Testis (tissue), 3 donors: ENCODE results near the gene GTF2A2. TPM values are rescaled to one million over a fixed set of nuclear protein-coding genes. Genes with fewer than 3 reads are reported as not detected.

Experiments used
- DNase-seq: peaks from one replicate; pipeline ENCODE4 v3.0.0-alpha.2; 2019
- H3K27ac ChIP-seq, 2 donors: fragments of 200-600 bp; sonication (generic); one replicate each; pipeline ENCODE4 v1.5.1; 2019
- H3K27me3 ChIP-seq: fragments of 200-600 bp; sonication (generic); one replicate; pipeline ENCODE4 v1.5.1; 2019
- H3K36me3 ChIP-seq: fragments of 200-600 bp; sonication (generic); one replicate; pipeline ENCODE4 v1.5.1; 2017; ENCODE audit warnings: low read depth; ENCODE audit errors: missing control alignments
- H3K4me1 ChIP-seq: fragments of 200-600 bp; sonication (generic); one replicate; pipeline ENCODE4 v1.5.1; 2019
- H3K4me3 ChIP-seq, 2 donors: fragments of 200-600 bp; sonication (generic); one replicate each; pipeline ENCODE4 v1.5.1; 2017 to 2019
- H3K9me3 ChIP-seq: fragments of 200-600 bp; sonication (generic); one replicate; pipeline ENCODE4 v1.5.1; 2017
- CTCF ChIP-seq, 3 experiments: fragments of 450-650 bp in 2 of 3; fragments of 200-600 bp in 1 of 3; sonication (generic) in 1 of 3; IDR thresholded peaks; one replicate each; pipeline ENCODE4 v1.5.1; 2016 to 2019; ENCODE audit warnings: antibody characterized with exemption in 3 of 3, mild to moderate bottlenecking in 2 of 3, moderate library complexity in 1 of 3
- POLR2A ChIP-seq: fragments of 450-650 bp; IDR thresholded peaks from one replicate; pipeline ENCODE4 v1.6.1; 2017; ENCODE audit warnings: antibody characterized with exemption, mild to moderate bottlenecking, moderate library complexity
- WGBS, 2 donors: methylation state at CpG; one replicate each; pipeline ENCODE4 v1.1.5; 2018; 5-methylcytosine and 5-hydroxymethylcytosine counted together
- intact Hi-C: fragments of 100-400 bp; cut with DNase I; formaldehyde crosslinking; loops from one replicate; pipeline ENCODE4 v1.15.1; 2023; ENCODE audit warnings: low total_unique reads
- polyA plus RNA-seq: library from polyadenylated mRNA; stranded (reverse); fragments of 350-450 nt; fragmentation: Illumina TruSeq; extraction: RNeasy Lipid Tissue Mini Kit (QIAGEN cat#74804); gene quantifications from one replicate; pipeline ENCODE4 v1.2.3, GENCODE V29; 2014; ENCODE audit warnings: low read depth, low replicate concordance; ENCODE audit not compliant: insufficient read depth
- total RNA-seq, 2 donors: library from RNA; depleted of rRNA; stranded (reverse); fragments of >200 nt; gene quantifications; one replicate each; pipeline ENCODE4 v1.2.3, GENCODE V29; 2016

GTF2A2 gene
- total and polyA plus RNA-seq, 3 donors from 2014 or later, result 82.9 to 579 (median 120) TPM

GRCh38 chr15:59598461-59598860, 58.9 kb downstream of the GTF2A2 start:
- DNase-seq, result no peak
- intact Hi-C loops, result no loop called here
- Histone ChIP-seq H3K4me3 (no peak overlapping the region), H3K9me3 (no peaks in the 10 kb centered on the region), H3K36me3 (no peaks in the 10 kb centered on the region), H3K4me1 (peaks cover 8% of the 10 kb centered on the region), H3K27ac (no peak overlapping the region), H3K27me3 (no peaks in the 10 kb centered on the region)
- no peak for TF ChIP-seq CTCF (IDR thresholded peaks at IDR 0.05)
- TF ChIP-seq POLR2A, result no peak
- 95 to 98% methylated on average over 2 of the region's 2 CpGs for WGBS, 2 donors

DNA sequence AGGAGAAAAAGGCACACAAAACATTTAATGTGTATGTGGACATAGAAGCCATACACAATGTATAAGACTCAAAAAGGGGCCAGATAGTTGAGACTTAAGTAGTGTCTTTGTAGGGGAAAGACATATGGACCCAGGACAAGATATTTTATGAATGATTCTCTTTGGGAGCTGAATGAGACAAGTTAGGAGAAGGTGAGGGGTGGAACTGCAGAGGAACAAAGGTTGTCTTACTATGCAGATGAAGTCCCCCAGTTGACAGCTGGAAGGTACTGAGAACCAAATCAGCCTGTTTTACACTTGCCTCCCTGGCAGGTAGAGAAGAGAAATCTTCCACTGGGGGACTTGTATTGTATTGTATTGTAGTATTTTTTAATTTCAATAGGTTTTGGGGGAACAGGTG, 60.7 kb downstream of the GTF2A2 start:
- H3K4me3 ChIP-seq, result no peak overlapping the region
- peaks cover 8% of the 10 kb centered on the region for H3K4me1 ChIP-seq
- no peak overlapping the region for H3K27ac ChIP-seq
- DNase-seq, result no peak
- TF ChIP-seq CTCF (IDR thresholded peaks at IDR 0.05), result no peak
- TF ChIP-seq POLR2A, result no peak
- intact Hi-C loops, result no loop called here
- H3K36me3 ChIP-seq, result no peaks in the 10 kb centered on the region
- H3K27me3 ChIP-seq, result no peaks in the 10 kb centered on the region
- no peaks in the 10 kb centered on the region for H3K9me3 ChIP-seq

GRCh38 chr15:59595434-59595915, 61.8 kb downstream of the GTF2A2 start:
- TF ChIP-seq CTCF (IDR thresholded peaks at IDR 0.05) (no peak), POLR2A (no peak)
- Histone ChIP-seq H3K27me3 (no peaks in the 10 kb centered on the region), H3K4me1 (peaks cover 8% of the 10 kb centered on the region), H3K4me3 (no peak overlapping the region), H3K36me3 (no peaks in the 10 kb centered on the region), H3K9me3 (no peaks in the 10 kb centered on the region), H3K27ac (no peak overlapping the region)
- no peak for DNase-seq
- 83 to 87% methylated on average over 7 of the region's 7 CpGs for WGBS, 2 donors
- intact Hi-C loops, result no loop called here

DNA sequence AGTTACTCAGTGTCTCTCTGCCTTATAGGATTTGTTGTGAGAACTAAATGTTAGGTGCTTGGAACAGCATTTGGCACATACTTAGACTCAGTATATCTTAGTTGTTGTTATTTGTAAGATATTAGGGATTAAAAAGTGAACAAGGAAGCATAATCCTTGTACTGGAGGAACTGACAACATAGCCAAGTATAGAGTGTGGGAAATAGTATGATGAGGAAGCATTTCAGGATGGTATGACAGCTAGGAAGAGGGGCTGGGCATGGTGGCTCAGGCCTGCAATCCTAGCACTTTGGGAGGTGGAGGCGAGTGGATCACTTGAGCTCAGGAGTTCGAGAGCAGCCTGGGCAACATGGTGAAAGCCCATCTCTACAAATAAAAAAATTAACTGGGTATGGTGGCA, 62.3 kb downstream of the GTF2A2 start:
- peaks cover 8% of the 10 kb centered on the region for H3K4me1 ChIP-seq
- no peak overlapping the region for H3K4me3 ChIP-seq
- no peaks in the 10 kb centered on the region for H3K36me3 ChIP-seq
- H3K27ac ChIP-seq, result peak overlapping the region in 1 of 2 donors; percentile 46
- no peaks in the 10 kb centered on the region for H3K27me3 ChIP-seq
- intact Hi-C loops, result no loop called here
- DNase-seq, result no peak
- H3K9me3 ChIP-seq, result no peaks in the 10 kb centered on the region
- WGBS, 2 donors, result 88 to 94% methylated on average over 2 of the region's 2 CpGs
- TF ChIP-seq POLR2A (no peak), CTCF (IDR thresholded peaks at IDR 0.05) (no peak)

DNA sequence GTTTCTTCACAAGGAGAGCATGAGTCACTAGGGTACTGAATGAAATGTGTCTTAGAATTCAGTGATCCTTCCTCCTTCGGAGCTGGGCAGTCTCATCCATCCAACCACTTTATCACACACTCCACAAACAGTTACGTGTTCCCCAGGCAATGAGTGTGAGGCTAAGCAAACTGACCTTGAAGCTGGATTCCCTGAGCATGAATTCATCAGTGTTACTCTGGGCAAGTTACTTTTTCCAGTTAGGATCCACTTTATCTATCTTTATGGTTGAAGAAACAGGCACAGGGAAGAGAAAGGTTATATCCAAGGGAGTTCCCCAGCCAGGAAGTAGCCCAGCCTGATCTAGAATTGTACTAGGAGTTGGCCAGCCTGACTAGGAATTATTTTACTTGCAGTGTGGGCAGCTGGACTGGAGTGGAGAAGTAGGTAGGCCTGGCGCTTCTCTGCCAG, 62.8 kb downstream of the GTF2A2 start:
- no peaks in the 10 kb centered on the region for H3K9me3 ChIP-seq
- H3K27me3 ChIP-seq, result no peaks in the 10 kb centered on the region
- TF ChIP-seq POLR2A (no peak), CTCF (IDR thresholded peaks at IDR 0.05) (no peak)
- no peak overlapping the region for H3K4me3 ChIP-seq
- H3K4me1 ChIP-seq, result peaks cover 8% of the 10 kb centered on the region
- intact Hi-C loops, result no loop called here
- WGBS, 2 donors, result 30 to 39% methylated on average over 3 of the region's 3 CpGs
- peak overlapping the region in 1 of 2 donors; percentile 46 for H3K27ac ChIP-seq
- H3K36me3 ChIP-seq, result no peaks in the 10 kb centered on the region
- peak; percentile 31 for DNase-seq
